GM12872 (cell line): ENCODE results near the gene RMC1.

Experiments
- CTCF ChIP-seq: IDR thresholded peaks from 3 replicates; pipeline ENCODE4 v1.5.1; 2011; ENCODE audit warnings: low read depth, mild to moderate bottlenecking, low read length, moderate library complexity; ENCODE audit not compliant: insufficient read depth

The RMC1 gene

GRCh38 chr18:23462876-23463275 lies 40.4 kb upstream of the RMC1 start:
- no peak for TF ChIP-seq CTCF

- TF ChIP-seq CTCF = no peak
These were observed 34.4 kb upstream of the RMC1 start for GRCh38 chr18:23468753-23469459.

- TF ChIP-seq CTCF = no peak
These were observed 32.5 kb upstream of the RMC1 start for GRCh38 chr18:23470620-23471387.

- no peak for TF ChIP-seq CTCF
These were observed 31.8 kb upstream of the RMC1 start for GRCh38 chr18:23471486-23471885.

GRCh38 chr18:23479829-23480505 lies 23.3 kb upstream of the RMC1 start:
- TF ChIP-seq CTCF = no peak

GRCh38 chr18:23484561-23485182 lies 18.6 kb upstream of the RMC1 start:
- TF ChIP-seq CTCF = no peak

GRCh38 chr18:23485386-23485785 lies 17.9 kb upstream of the RMC1 start:
- no peak for TF ChIP-seq CTCF
